Activated CD4-positive, alpha-beta T cell treated with anti-CD3 and anti-CD28 coated beads for 1 hour (primary cell): Measurements from ENCODE around the gene YBX3.

Source experiments
- DNase-seq: peaks from one replicate; pipeline ENCODE4 v3.0.0-alpha.2; 2020

Gene YBX3

GRCh38 chr12:10721651-10722501 is 1.2 kb downstream of the YBX3 start:
- peak; percentile 12 for DNase-seq

GRCh38 chr12:10720974-10721650 is 2.0 kb downstream of the YBX3 start:
- no peak for DNase-seq

GRCh38 chr12:10719482-10719881 is 3.6 kb downstream of the YBX3 start:
- DNase-seq = no peak

GRCh38 chr12:10718279-10718821 is 4.8 kb downstream of the YBX3 start:
- no peak for DNase-seq

- DNase-seq = no peak
These were observed 5.7 kb downstream of the YBX3 start for GRCh38 chr12:10717410-10717809.

GRCh38 chr12:10716704-10717315 is 6.3 kb downstream of the YBX3 start:
- DNase-seq = no peak

GRCh38 chr12:10716277-10716676 is 6.8 kb downstream of the YBX3 start:
- no peak for DNase-seq

- no peak for DNase-seq
These were observed 7.6 kb downstream of the YBX3 start for GRCh38 chr12:10715491-10715890.

- no peak for DNase-seq
These were observed 13.3 kb downstream of the YBX3 start for GRCh38 chr12:10709808-10710207.

- DNase-seq = no peak
These were observed 14.3 kb downstream of the YBX3 start for GRCh38 chr12:10708862-10709261.

GRCh38 chr12:10705655-10706054 is 17.5 kb downstream of the YBX3 start:
- no peak for DNase-seq

GRCh38 chr12:10701843-10702242 is 21.3 kb downstream of the YBX3 start:
- DNase-seq = no peak

- no peak for DNase-seq
These were observed 21.9 kb downstream of the YBX3 start for GRCh38 chr12:10701131-10701681.

- DNase-seq = no peak
These were observed 22.5 kb downstream of the YBX3 start for GRCh38 chr12:10700581-10700980.

- no peak for DNase-seq
These were observed 25.3 kb downstream of the YBX3 start for GRCh38 chr12:10697862-10698261.

GRCh38 chr12:10697156-10697555 is 26.0 kb downstream of the YBX3 start:
- DNase-seq = no peak

- DNase-seq = no peak
These were observed 32.2 kb downstream of the YBX3 start for GRCh38 chr12:10690906-10691305.

GRCh38 chr12:10689146-10689545 is 34.0 kb downstream of the YBX3 start:
- DNase-seq = no peak

- DNase-seq = no peak
These were observed 35.1 kb downstream of the YBX3 start for GRCh38 chr12:10688042-10688441.

- peak; percentile 40 for DNase-seq
These were observed 49.3 kb downstream of the YBX3 start, which contains the start of gene STYK1 for GRCh38 chr12:10673659-10674384. Gene STYK1 (minus strand): TSS chr12:10674052. CDS start chr12:10634618, 39,434 bp downstream.

- no peak for DNase-seq
These were observed 50.8 kb downstream of the YBX3 start for GRCh38 chr12:10672231-10672868.

GRCh38 chr12:10669533-10669932 is 53.6 kb downstream of the YBX3 start:
- no peak for DNase-seq
